HG03135 (cell line): ENCODE results near the gene CASQ1.

Source experiments
- ATAC-seq: cut with Tn5 transposase; IDR thresholded peaks from one replicate; pipeline ENCODE4 v1.9.1; 2021; ENCODE audit warnings: mild to moderate bottlenecking, moderate library complexity; ENCODE audit not compliant: unreplicated experiment

The CASQ1 gene

DNA sequence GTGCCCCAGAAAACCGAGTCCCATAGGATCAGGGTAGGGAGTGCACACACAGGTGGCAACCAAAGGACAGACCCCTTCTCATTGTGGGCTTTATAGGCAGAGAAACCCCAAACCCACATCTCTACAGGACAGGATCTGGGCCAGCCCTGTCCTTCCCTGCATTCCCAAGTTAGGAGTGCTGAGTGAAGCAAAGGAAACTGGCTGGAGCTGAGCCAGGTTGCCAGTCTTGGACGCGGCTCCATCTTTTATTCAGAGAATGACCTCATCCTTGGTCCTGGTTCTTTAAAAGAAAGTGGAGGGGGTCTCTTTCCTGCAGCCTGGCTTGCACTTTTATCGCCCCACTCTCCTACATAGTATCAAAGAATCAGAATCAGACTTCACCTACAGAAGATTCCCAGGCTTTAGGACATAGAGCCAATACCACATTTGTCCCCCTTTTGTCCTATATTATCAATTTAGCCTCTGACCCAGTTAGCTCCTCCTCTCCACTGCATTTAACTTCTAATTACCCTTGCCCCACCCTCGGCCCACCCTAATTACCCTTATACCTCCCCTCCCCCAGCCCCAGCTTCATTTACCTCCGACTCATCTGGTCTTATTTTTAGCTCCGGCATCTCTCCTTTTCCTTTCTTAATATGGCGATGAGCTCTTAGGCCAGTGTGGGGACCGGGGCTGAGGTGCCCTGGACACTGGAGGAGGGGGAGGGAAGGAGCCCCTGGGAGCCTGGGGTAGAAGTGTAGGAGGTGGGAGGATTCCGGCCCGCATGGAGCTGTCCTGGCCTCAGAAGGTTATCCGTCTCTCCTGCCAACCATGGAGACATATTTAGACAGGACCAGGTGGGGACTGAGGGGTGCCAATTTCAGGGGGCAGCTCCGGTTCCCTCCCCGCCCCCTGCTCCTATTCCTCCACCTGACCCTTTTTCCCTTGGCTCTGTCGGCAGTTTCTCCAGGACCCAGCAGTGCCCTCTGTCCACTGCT lies at the start of gene CASQ1:
Gene CASQ1, plus strand, starts transcription at position 927 of the 977 bp plus-strand sequence. CDS start 177 bp downstream, outside the sequence.
- no peak for ATAC-seq

DNA sequence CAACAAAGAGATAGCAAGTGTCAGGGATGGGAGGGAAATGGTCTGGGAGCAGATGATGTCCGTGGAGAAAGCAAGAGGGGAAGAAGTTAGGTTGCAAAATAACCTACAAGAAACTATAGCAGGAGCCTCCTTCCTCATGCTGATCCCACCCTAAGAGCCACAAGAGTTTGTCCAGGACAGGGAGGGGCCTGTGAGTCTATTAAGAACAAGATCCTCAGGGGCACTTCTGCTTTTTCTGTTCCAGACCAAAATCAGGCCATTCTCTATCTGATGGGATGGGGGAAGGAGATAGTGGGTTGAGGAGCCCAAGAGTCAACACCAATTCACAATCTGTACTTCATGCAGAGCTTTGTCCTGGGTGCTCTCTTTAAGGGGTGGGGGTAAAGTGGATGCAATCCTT lies 46.7 kb upstream of the CASQ1 start:
- ATAC-seq, result no peak

DNA sequence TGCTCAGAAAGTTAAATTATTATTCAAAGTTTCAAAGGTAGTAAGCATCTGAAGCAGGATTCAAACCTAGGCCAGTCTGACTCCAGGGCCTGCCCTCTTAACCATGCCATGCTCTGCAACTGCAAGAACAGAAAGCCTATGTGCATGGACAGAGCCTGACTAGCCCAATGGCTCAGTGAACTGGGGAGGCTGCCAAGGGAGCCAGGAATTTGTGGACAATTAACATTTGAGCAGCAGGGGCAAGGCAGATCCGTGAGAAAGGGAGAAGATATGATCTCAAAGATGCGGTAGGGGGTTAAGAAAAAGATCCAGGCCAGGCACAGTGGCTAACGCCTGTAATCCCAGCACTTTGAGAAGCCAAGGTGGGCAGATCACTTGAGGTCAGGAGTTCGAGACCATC lies 45.5 kb upstream of the CASQ1 start:
- ATAC-seq, result no peak

DNA sequence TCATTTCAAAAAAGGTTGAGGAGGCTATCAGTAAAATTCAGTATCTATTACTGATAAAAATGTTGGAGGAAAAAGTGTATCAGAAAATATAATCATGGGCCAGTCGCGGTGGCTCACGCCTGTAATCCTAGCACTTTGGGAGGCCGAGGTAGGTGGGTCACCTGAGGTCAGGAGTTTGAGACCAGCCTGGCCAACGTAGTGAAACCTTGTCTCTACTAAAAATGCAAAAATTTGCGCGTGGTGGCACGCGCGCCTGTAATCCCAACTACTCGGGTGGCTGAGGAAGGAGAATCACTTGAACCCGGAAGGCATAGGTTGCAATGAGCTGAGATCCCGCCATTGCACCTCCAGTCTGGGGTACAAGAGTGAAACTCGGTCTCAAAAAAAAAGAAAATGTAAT lies 44.3 kb upstream of the CASQ1 start:
- ATAC-seq, result no peak

DNA sequence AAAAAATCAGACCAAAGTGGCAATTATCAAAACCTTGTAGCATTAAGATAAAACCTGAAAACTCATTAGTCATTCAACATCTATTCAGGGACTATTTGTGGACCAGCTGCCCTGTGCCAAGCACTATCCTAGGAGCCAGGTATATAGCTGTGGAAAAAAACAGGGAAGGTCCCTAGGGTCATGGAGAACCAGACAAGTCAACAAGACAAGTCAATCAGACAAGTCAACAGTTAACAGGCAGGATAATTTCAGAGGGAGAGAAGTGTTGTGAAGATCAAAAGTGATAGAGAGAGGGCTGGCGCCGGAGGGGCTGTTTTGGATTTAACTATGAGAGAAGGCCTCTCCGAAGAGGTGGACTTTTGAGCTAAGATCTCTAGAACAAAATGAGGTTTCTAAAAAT lies 42.3 kb upstream of the CASQ1 start:
- no peak for ATAC-seq

DNA sequence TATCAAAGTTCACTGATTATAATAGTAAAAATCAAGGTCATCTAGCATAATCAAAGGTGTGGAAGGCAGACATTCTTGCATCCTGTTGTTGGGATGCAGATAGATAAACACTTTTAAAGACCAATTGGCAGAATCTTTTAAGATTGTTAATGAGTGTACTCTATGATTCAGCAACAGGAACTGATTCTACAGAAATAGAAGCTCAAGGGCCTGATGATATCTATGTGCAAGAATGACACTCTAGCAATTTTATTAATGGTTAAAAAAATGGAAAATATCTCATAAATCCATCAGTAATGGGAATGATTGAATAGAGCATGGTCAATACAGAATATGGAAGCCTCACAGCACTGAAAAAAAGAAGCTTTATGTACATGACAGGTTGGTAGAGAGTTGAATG lies 41.1 kb upstream of the CASQ1 start:
- ATAC-seq, result no peak

DNA sequence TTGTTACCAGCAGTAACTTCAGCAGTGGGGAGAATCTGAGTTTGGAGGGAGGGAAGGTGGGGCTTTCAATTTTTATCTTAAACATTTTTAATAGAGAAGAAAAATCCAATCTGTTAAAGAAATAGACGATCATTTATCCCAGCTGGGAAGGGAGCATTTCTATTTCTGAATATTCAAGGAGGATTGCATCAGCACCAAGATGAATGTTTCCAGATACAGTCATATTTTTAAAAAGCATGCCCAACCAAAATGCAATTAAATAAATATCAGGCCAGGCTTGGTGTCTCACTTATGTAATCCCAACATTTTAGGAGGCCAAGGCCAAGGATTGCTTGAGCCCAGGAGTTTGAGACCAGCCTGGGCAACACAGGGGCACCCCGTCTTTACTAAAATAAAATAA lies 40.7 kb upstream of the CASQ1 start:
- no peak for ATAC-seq

DNA sequence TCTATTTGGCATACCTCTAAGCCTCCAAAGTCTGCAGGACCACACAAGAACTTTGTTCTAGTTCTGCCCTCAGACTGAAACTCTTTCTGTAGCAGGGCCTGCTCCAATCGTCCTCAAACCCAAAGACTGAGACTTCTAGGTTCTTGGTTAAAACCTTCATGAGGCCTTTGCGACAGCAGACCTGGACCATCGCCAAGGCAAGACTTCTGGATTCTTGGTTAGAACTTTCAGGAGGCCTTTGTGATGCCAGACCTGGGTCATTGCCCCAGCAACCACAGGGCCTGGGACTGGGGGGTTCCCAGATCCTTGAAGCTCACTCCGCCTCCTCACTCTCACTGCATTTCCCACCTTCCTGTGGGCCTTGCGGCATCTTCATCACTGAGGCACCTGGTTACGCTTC lies 39.1 kb upstream of the CASQ1 start, which contains the start of gene ATP1A4:
Gene ATP1A4, plus strand, starts transcription at position 301 of the 400 bp plus-strand sequence. CDS start 438 bp downstream, outside the sequence.
- no peak for ATAC-seq

DNA sequence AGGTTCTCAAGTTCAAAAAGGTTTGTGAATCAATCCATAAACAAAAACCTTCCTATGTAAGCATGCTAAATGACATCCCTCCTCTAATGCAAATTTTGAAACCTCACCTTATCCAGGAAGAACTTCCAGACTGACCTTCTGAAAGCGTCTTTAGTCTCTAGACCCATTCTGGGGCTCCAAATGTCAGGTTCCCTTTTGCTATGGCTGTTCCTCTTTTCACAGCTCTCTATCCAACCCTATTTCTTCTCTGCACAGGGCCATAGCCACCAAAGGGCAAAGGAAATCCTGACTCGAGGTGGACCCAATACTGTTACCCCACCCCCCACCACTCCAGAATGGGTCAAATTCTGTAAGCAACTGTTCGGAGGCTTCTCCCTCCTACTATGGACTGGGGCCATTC lies 35.6 kb upstream of the CASQ1 start:
- no peak for ATAC-seq

DNA sequence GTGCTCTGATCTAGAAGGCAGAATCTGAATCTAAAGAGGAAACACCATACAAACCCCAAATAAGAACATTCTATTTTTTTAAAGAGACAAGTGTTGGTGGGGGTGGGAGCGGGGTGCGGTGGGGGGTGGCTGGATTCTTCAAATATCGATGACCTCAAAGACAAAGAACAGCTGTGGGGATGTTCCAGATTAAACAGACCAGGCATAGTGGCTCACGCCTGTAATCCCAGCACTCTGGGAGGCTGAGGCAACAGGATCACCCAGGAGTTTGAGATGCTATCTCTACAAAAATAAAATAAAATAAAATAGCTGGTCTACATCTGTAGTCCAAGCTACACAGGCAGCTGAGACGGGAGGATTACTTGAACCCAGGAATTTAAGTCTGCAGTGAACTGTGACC lies 34.0 kb upstream of the CASQ1 start:
- no peak for ATAC-seq

DNA sequence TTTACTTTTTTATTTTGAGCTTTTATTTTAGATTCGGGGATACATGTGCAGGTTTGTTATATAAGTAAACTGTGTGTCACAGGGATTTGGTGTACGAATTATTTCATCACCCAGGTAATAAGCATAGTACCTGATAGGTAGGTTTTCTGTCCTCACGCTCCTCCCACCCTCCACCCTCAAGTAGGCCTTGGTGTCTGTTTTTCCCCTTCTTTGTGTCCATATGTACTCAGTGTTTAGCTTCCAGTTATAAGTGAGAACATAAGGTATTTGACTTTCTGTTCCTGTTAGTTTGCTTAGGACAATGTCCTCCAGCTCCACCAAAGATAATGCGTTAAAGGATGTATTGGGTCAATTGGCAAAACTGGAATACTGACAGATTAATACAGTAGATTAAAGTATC lies 33.2 kb upstream of the CASQ1 start:
- ATAC-seq, result no peak

DNA sequence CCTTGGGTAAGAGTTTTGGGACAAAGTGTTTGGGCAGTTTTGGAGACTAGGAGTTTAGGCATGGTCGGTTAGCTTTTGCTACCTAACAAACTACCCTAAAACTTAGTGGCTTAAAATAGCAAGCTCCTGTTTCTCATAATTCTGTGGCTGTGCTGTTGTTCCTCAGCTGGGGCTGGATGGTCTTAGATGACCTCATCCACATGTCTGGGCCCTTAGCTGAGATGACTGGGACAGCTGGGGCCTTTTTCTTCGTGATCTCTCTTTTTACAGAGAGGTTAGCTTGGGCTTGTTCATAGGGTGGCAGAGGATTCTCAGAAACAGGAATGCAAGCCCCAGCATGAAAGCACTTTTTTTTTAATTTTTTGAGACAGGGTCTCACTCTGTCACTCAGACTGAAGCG lies 32.3 kb upstream of the CASQ1 start:
- ATAC-seq, result no peak

DNA sequence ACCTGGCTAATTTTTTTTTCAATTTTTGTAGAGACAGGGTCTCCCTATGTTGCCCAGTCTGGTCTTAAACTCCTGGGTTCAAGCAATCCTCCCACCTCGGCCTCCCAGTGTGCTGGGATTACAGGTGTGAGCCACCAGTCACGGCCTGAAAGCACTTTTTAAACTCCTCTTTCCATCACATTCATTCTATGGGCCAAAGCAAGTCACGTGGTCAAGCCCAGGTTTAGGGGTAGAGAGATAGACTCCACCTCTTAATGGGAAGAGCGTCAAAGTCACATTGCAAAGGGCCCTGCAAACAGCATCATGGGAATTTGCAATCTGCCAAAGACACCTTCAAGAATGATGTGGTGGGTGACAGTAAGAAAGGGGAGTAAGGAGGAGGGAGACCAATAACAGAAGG lies 31.8 kb upstream of the CASQ1 start:
- ATAC-seq, result no peak

DNA sequence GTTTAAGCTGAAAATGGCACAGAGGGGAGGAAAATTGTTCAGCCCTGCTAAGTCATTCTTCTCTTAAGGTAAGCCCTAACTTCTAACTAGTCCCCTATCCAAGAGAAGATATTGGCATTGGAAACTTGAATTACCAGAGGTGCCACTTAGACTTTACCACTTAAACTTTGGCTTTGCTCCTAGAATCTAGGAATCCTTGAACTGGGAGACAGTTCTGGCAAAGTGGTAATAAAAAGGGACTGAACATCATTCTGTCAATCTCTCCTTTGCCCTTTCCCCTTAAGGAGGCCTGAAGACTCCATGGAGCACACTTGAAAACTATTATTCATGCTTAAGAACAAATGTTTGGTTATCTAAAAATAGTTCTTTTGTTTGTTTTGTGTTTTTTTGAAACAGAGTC lies 30.5 kb upstream of the CASQ1 start:
- ATAC-seq, result no peak

DNA sequence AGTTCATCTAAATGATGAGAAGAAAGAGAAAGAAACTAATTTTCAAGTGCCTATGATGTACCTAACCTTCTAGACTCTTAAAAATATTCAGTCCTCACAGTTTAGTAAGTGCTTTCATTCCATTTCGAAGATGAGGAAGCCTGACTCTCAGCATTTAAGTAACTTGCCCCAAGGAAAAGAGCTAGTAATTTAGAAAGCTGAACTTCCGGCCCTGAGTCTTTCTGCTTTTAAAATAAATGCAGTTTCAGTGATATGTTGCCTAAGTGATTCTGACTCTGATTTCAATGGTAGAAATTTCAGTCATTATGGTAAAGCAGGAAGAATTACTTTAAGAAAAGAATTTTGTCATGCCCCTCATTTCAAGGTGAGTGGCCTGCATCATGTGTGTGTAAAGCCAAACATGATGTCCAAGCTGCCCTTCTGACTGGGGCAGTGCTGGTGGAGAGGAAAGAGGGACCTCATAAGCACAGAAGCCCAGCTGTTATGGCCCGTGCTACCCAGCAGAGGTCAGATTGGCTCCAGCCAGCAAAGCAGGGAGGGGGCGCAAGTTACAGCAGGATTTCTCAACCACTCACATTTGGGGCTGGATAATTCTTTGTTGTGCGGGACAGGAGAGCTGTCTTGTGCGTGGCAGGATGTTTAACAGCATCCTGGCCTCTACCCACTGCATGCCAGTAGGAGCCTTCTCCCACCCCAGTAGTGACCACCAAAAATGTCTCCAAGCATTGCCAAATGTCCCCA lies 28.2 kb upstream of the CASQ1 start:
- no peak for ATAC-seq

DNA sequence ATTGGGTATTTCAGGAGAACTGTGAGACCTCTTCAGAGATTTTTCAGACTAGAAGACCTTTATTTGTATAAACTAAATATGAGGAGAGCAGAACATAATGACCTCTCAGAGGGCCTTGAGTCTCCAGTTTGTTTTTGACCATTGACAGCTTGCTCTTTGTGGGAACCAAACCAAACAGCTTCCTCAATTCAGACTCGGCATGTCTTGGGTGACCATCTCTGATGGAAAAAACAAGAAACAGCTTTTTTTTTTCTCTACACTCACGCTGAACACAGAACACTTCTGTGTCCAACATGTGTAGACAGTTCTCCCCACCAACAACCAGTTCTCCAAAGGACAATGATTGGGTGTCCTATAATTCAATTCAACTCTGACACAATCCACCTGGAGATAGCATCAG lies 27.4 kb upstream of the CASQ1 start:
- ATAC-seq, result no peak

DNA sequence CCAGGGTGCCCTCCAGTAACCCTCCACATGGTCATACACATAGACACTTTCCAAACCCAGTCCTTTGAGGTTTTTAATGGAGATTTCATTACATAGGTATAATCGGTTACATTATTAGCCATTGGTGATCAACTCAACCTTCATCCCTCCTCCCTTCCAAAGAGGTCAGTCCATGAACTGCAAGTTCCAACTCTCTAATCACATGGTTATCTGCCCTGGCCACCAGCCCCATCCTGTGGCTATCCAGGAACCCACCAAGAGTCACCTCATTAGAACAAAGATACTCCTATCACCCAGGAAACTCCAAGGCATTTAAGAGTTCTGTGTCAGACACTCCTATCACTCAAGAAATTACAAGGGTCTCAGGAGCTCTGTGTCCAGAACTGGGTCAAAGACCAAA lies 26.8 kb upstream of the CASQ1 start:
- no peak for ATAC-seq

DNA sequence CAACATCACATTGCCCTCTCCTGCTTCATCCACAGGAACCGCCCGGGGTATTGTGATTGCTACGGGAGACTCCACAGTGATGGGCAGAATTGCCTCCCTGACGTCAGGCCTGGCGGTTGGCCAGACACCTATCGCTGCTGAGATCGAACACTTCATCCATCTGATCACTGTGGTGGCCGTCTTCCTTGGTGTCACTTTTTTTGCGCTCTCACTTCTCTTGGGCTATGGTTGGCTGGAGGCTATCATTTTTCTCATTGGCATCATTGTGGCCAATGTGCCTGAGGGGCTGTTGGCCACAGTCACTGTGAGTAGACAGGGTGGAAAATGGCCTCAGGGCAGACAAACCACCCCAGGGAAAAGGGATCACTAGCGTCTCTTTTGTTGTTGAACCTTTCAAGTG lies 26.3 kb upstream of the CASQ1 start:
- no peak for ATAC-seq

DNA sequence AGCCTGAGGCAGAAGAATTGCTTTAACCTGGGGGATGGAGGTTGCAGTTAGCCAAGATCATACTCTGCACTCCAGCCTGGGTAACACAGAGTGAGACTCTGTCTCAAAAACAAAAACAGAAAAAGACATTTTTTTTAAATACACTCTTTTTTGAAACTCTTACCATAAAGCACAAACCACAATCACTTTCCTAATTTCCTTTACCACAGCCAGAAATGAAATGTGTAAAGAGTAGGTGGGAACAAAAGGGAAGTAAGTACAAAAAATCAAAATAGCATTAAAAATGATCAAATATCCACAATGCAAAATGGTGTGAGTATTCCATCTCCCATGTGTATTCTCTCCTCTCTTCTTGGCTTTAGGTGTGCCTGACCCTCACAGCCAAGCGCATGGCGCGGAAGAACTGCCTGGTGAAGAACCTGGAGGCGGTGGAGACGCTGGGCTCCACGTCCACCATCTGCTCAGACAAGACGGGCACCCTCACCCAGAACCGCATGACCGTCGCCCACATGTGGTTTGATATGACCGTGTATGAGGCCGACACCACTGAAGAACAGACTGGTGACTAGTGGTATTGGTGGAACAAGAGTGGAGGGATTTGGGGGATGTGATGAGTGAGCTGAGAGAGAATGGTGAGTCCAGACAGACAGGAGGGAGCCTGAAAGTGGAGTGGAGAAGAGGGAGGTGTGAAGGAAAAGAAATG lies 24.1 kb upstream of the CASQ1 start:
- ATAC-seq, result no peak

DNA sequence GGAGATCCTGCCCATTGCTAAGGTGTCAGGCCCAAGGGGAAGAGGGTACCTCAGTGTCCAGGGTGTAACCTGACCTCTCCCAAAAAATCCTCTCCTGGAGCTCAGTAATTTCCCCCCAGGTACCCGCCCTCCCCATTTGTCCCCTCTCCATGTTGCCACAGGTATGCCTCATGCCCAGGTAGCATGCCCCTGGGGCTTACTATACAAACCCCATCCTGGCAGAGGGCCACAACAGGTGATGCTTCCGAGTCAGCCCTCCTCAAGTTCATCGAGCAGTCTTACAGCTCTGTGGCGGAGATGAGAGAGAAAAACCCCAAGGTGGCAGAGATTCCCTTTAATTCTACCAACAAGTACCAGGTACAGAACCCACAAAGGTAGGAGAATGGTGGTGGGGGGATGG lies 23.3 kb upstream of the CASQ1 start:
- ATAC-seq, result no peak

DNA sequence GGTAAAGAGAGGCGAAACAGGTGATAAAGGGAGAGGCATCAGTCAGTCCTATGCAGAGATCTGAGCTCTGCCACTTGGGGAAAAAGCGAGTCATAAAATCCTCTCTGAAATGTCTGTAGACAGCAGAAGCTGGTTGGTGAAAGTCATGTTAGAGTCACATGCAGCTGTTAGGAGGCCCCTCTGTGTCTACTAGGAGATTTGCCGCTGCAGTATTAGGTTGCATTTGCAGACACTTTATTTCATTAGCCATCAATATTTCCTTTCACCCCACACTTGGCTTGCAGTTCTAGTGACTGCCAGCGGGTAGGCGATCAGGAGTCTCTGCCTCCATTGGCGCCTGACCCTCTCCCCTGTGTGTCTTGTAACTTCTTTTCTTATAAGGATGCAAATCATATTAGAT lies 22.8 kb upstream of the CASQ1 start:
- ATAC-seq, result no peak
